Stimulated activated CD4-positive, alpha-beta T cell treated with anti-CD3 and anti-CD28 coated beads, Interleukin-12 subunit alpha, Interleukin-12 subunit beta, amount 100 ng/mL, for 24 hours (primary cell): ENCODE data around the gene HIRA.
"Not testable (repeated sequence)": the region's sequence is repeated elsewhere in the genome, so short reads cannot be mapped to it uniquely, and the experiment has no call there.

ENCODE experiments used
- DNase-seq, 2 experiments: peaks; one replicate each; pipeline ENCODE4 v3.0.0-alpha.2; 2020; ENCODE audit warnings: low read depth in 2 of 2

HIRA gene

GRCh38 chr22:19383292-19383691 lies 48.2 kb downstream of the HIRA start:
- no peak for DNase-seq

DNA sequence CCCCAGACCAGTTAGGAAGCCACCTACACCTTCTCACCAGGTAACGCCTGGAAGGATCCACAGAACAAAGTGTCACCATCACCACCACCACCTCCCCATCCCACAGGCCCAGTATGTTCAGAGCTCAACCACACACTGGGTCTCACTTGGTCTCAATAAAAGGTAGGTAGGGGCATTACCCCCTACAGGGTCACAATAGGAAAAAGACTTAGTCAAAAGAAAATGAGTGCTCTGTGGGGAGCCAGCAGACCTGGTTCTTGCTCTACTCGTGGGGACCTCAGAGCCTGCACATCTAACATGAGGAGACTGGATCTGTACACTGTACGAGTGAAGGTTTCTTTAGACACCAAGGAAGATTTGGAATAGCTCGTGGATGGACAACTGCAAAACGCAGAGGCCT lies 49.3 kb downstream of the HIRA start:
- DNase-seq: no peak

- DNase-seq: no peak
Measured at GRCh38 chr22:19378344-19378674, 53.2 kb downstream of the HIRA start.

DNA sequence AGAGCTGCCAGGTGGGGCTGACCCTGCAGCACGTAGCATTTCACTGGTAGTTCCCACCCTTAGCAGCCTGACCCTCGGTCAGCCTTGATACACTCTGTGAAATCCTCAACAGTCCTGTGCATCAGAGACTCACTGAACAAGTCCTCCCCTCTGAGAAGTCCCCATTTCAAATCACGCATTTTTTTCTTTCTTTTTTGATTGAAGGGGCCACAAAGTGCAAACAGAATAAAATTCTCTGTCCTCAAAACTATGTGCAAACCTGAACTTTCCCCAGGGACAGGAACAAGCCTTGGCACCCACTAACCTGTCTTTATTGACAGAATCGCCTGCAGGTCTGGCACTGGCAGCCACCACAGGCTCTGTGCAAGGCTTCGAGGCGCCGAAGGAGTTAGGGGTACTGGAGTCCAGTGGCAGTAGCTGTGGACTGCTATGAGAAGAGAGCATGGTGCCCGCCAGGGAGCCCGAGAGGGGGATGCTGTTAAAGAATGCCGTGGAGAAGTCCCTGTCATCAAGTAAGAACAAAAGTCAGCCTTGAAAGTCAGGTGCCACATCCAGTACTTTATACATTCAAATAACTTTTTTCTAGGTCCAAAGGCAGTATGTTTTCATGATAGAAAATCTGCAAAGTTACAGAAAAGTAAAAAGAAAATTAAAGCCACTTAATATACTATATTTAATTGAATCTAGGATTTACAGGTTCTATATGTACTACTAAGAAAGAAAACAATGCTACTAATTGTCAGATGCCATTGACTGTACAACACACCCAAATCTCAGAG lies 53.8 kb downstream of the HIRA start:
- DNase-seq: no peak

GRCh38 chr22:19376971-19377370 lies 54.6 kb downstream of the HIRA start:
- DNase-seq: no peak

- DNase-seq: no peak
Measured at GRCh38 chr22:19376247-19376646, 55.3 kb downstream of the HIRA start.

- DNase-seq: no peak
Measured at GRCh38 chr22:19375435-19375834, 56.1 kb downstream of the HIRA start.

- no peak for DNase-seq
Measured at GRCh38 chr22:19374410-19374809, 57.1 kb downstream of the HIRA start.

- no peak for DNase-seq
Measured at GRCh38 chr22:19373450-19373849, 58.1 kb downstream of the HIRA start.

GRCh38 chr22:19371893-19372292 lies 59.6 kb downstream of the HIRA start:
- DNase-seq: no peak

GRCh38 chr22:19368876-19369275 lies 62.7 kb downstream of the HIRA start:
- no peak for DNase-seq

GRCh38 chr22:19367763-19368367 lies 63.7 kb downstream of the HIRA start:
- no peak for DNase-seq

DNA sequence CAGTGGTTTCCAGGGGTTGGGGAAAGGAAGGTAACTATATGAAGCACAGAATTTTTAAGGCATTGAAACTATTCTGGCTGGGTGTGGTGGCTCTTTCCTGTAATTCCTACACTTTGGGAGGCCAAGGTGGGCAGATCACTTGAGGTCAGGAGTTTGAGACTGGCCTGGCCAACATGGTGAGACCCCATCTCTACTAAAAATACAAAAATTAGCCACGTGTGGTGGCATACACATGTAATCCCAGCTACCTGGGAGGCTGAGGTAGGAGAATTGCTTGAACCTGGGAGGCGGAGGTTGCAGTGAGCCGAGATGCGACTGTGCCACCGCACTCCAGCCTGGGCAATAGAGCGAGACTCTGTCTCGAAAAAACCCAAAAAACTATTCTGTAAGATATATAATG lies 68.0 kb downstream of the HIRA start:
- DNase-seq: not testable (repeated sequence)

DNA sequence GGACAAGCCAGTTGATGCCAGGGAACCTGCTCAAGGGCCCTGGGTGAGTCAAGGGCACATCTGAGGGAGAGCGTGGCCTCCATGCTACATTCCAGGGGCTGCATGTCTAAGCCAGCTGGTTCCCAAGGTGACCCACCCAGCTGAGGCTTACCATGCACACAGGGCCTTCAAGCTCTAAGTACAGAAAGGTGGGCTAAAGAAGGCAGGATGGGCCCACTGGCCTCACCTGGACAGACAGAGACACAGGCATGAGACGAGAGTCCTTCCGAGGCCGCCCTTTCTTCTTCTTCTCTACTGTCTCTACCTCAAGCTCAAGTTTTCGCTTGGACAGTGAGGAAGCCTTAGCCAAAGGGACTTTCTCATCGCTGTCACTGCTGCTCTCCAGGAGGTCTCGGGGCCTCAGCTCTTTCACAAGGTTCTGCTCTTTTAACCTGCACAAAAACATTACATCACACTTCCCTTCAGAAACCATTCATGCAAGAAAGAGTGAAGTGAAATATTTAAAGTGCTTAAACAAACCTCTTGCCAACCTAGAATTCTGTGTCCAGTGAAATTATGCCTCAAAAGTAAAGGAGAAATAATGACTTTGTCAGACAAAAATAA lies 69.9 kb downstream of the HIRA start:
- DNase-seq: no peak

DNA sequence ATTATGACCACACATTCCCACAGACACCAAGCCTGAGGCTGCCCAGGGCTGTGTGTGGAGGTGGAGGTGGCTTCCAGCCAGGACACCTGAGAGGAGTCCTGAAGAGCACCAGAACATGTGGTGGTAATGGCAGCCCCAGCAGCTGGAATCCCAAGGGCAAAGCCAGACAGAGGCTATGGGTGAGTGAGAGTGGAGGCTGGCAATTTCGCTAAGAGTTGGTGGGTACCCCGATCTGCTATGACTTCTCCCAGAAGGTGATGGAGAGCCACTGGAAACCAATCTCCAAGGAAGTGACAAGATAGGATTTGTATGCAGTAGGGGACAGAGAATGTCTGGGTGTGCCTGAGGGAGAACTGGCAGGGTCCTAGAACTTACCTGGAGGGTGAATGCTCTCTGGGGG lies 70.7 kb downstream of the HIRA start:
- no peak for DNase-seq

GRCh38 chr22:19360300-19360792 lies 71.2 kb downstream of the HIRA start:
- no peak for DNase-seq

- DNase-seq: no peak
Measured at GRCh38 chr22:19359554-19360299, 71.8 kb downstream of the HIRA start.

GRCh38 chr22:19358703-19359553 lies 72.6 kb downstream of the HIRA start:
- DNase-seq: no peak

- DNase-seq: no peak
Measured at GRCh38 chr22:19358195-19358594, 73.3 kb downstream of the HIRA start.

- DNase-seq: no peak
Measured at GRCh38 chr22:19357270-19358105, 74.0 kb downstream of the HIRA start.
